Measurements from ENCODE around the gene TOX2.

TOX2 gene

GRCh38 chr20:43941476-43942200, 27.0 kb downstream of the TOX2 start:
- peak; percentile 93 for DNase-seq

DNA sequence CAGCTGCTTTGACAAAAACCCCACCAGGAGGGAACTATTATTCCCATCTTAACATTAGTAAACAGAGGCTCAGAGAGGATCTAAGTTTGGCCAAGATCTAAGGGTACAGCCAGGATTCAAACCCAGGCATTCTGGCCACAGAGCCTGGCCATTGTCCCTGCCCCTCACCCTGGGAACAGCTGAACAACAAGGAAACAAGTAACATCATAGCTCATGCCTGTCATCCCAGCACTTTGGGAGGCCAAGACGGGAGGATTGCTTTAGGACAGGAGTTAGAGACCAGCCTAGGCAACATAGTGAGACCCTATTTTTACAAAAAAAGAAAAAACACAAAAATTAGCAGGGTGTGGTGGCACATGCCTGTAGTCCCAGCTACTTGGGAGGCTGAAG, 27.5 kb downstream of the TOX2 start:
- DNase-seq, result no peak

DNA sequence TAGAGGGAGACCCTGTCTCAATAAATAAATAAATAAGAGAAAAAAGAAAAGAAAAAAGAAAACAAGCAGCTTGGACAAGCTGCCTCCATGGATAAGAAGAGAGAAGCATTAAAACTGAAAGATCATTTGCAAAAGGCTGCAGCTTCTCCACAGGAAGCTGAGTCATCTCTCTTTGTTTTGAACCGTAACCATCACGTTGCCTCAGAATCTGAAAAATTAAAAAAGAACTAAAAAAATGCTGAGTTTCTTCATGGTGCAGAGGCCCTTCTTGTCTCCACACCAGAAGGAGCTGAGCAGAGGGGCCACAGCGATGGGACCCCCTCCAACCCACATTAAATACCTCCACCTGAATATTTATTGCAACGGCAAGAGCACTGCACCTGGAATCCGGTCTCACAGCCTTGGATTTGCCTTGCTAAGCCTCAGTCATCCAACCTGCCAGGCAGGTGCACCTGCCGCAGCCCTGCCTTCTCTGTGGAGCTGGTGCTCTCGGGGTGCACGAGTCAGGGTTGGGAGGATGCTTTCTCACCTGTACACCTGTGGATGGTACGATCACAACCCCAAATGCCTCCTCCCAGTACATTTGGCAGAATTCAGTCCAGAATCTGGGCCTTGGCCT, 28.1 kb downstream of the TOX2 start:
- peak; percentile 87 for DNase-seq

DNA sequence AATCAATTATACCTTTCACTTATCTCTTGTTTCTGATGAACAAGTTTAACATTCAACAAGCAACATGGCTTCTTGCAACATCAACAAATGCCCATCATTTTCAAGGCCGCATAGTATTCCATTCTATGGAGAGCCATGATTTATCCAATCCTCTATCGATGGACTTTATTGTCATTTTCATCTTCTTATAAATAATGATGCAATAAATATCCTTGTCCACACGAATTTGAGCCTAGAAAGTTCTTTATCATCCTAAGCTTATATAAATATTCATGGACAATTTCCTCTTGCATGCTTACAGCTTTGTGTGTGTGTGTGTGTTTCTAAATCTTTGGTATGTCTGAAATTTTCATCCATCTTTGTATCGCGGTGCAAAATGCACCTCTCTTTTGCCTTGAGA, 29.1 kb downstream of the TOX2 start:
- DNase-seq, result no peak

DNA sequence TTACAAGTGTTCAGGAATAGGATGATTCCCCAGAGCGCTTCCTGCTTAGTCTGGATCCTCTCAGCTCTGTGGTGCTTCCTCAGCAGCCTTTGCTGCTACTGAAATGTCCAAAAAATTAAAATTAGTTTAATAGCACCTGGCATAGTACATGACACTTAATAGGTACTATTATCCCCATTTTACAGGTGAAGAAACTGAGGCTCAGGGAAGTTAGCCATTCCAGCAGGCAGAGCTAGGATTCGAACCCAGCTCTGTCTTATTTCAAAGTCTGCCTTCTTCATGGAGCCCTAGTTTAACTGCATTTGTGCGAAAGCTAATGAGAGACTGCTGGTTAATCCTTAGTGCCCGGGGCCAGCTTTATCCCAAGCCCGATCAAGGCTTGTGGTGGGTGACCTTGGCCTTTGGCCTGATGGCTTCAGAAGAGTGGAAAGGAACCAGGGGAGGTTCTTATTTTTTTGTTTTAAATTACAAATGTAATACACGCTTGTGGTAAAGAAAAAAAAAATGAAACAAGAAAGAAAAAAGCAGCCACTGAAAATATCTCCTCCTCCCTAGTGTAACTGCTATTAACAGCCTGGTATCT, 30.1 kb downstream of the TOX2 start:
- DNase-seq, result no peak

- DNase-seq, result no peak
Observed at GRCh38 chr20:43945391-43946205, 30.9 kb downstream of the TOX2 start.

DNA sequence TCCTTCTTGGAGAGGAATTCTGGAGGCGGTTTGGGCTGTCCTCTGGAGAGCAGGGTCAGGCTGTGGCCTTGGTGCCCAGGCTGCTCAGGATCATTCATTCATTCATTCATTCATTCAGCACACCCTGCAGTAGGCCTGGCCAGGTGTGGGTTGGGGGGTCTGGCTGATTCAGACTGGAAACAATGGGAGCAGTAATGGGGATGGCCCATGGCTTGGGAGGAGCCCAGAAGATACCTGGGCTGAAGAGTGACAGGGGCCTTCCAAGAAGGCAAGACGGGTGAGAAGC, 31.5 kb downstream of the TOX2 start:
- no peak for DNase-seq

DNA sequence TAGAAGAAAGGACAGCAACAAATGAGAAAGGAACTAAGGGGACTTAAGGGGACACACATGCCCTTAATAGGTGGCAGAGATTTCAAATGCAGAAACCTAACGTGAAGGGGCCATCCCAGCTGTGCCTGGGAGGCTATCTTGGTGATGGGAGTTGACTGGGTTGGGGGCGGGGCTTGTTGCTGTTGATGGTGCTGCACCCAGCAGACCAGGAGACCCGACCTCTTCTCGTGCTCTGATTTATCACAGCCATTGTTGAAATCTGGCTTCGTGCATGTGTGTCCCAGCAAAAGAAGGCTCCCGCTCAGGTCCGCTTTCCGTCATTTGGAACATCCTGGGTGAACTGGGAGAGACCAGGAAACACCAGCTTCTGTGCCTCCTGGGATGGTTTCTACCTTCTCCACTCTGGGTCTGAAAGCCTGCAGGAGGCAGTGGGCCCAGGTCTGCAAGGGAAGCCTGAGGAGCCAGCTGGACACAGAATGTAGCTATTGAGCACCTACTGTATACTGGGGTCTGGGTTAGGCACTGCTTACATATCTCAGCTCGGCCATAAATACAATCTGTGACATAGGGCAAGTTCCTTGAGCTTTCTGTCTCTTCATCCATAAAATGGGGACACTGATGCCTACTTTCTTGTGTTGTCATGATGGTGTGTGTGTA, 32.1 kb downstream of the TOX2 start:
- no peak for DNase-seq

DNA sequence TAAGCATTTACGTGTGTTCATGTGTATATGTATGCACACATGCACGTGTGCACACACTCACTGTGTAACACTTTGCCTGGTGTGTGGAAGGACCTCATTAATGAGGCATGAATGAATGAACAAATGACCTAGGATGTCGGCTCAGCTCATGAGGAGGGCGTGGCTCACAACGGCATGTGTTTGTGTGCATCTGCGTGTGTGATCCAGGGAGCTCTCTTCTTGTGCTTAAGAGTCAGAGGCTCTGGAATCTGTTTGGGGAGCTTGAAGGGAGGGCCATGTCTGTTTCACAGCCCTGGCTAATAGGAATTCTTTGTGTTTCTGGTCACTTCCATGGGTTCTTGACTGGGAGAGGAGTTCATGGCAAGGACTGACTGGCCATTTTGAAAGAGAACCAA, 32.7 kb downstream of the TOX2 start:
- no peak for DNase-seq

- DNase-seq, result no peak
Observed at GRCh38 chr20:43948455-43948854, 33.8 kb downstream of the TOX2 start.

- DNase-seq, result no peak
Observed at GRCh38 chr20:43949248-43949647, 34.6 kb downstream of the TOX2 start.

- DNase-seq, result peak; percentile 92
Observed at GRCh38 chr20:43949741-43950618, 35.3 kb downstream of the TOX2 start.

- no peak for DNase-seq
Observed at GRCh38 chr20:43953919-43954592, 39.4 kb downstream of the TOX2 start.

GRCh38 chr20:43954704-43955061, 40.0 kb downstream of the TOX2 start:
- no peak for DNase-seq

- peak; percentile 88 for DNase-seq
Observed at GRCh38 chr20:43955062-43955749, 40.6 kb downstream of the TOX2 start.

DNA sequence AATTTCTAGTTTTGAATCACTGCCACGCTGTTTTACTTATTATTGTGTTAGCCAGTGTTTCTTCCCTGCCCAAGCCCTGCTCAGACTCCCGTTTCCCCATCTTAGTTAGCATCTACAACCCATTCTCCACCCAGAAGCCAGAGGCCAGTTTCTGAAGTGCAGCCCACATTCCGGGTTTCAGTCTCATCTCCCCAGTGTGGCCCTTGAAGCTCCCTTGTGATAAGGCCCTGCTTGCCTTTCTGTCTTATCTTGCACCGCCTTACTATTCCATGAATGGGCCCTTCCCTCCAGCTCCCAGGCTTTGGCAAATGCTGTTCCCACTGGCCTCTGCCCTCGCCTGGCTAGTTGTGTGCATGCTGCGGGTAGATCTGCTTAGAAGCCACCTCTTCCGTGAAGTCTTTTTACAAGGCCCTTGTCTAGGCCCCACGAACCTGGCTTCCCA, 41.1 kb downstream of the TOX2 start:
- DNase-seq, result no peak

GRCh38 chr20:43957392-43957791, 42.7 kb downstream of the TOX2 start:
- DNase-seq, result no peak

GRCh38 chr20:43958626-43959025, 44.0 kb downstream of the TOX2 start:
- DNase-seq, result no peak

GRCh38 chr20:43959079-43959919, 44.6 kb downstream of the TOX2 start:
- DNase-seq, result peak; percentile 75

DNA sequence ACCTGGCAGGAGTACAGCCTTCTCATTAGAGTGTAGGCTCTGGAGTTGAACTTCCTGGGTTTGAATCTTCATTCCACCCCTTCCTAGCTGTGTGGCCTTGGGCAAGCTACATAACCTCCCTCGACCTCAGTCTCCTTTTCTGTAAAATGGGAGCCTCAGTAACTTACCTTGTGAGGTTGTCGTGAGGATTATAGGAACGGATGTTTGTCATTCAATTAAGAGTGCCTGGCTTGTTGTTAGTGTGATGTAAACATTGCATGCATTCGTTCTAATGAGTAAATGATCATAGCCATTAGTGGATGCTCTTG, 45.2 kb downstream of the TOX2 start:
- no peak for DNase-seq
